ENCODE measurements around the gene CHM. TPM values are rescaled to one million over a fixed set of nuclear protein-coding genes. Genes with fewer than 3 reads are reported as not detected.
"Not testable (repeated sequence)": the region's sequence is repeated elsewhere in the genome, so short reads cannot be mapped to it uniquely, and the experiment has no call there.

Gene CHM
- total and polyA plus RNA-seq, 2 donors (not counting 1 experiment from before 2014, with no cell fraction given), result 13.7 to 25.5 TPM

GRCh38 chrX:85955510-85955909 is 91.8 kb downstream of the CHM start:
- Mint-ChIP-seq H3K27me3 (no peaks in the 10 kb centered on the region), H3K4me3 (no peak overlapping the region), H3K4me1 (no peaks in the 10 kb centered on the region), H3K9me3 (ENCODE audit: insufficient read depth) (no peaks in the 10 kb centered on the region), H3K27ac (no peak overlapping the region)
- WGBS (ENCODE audit: insufficient coverage), result no CpG with 5 or more reads among the region's 3 CpGs
- Histone ChIP-seq H3K4me2 (replicated peaks; ENCODE audit: low read depth, low read length, poor library complexity, severe bottlenecking) (no peak overlapping the region), H3K9ac (ENCODE audit: low read length) (no peak overlapping the region), H3K4me3 (ENCODE audit: control extremely low read depth in 1 of 5, extremely low read depth in 1 of 5, insufficient read depth in 1 of 5, low read depth in 2 of 5, low read length in 4 of 5) (no peak overlapping the region), H3K4me1 (ENCODE audit: control insufficient read depth in 2 of 2, insufficient read depth in 2 of 2, low read length in 2 of 2) (no peaks in the 10 kb centered on the region), H3K27ac (ENCODE audit: low read length in 2 of 2) (no peak overlapping the region), H2AFZ (ENCODE audit: insufficient read depth, low read depth, low read length, poor library complexity, severe bottlenecking) (no peak overlapping the region), H3K9me3 (ENCODE audit: control extremely low read depth in 1 of 3, control insufficient read depth in 2 of 3, insufficient read depth in 1 of 3, low read length in 2 of 3) (peaks cover 0 to 5% (median 0%) of the 10 kb centered on the region in 3 donors), H3K36me3 (replicated peaks in 1 of 2; ENCODE audit: control extremely low read depth in 1 of 2, control insufficient read depth in 1 of 2, extremely low read depth in 1 of 2, insufficient read depth in 2 of 2, low read length in 1 of 2) (peaks cover 0 to 12% of the 10 kb centered on the region in 2 experiments), H3K79me2 (ENCODE audit: control insufficient read depth, insufficient read depth, low read length) (no peaks in the 10 kb centered on the region), H3K27me3 (replicated peaks in 1 of 4; ENCODE audit: control extremely low read depth in 1 of 4, control insufficient read depth in 3 of 4, insufficient read depth in 4 of 4, low read length in 3 of 4) (no peaks in the 10 kb centered on the region), H4K20me1 (ENCODE audit: control insufficient read depth, insufficient read depth, low read length, poor library complexity, severe bottlenecking) (no peaks in the 10 kb centered on the region)
- intact Hi-C loops (cut with micrococcal nuclease), result no loop called here
- ATAC-seq (ENCODE audit: low read depth) (no peak), DNase-seq (no peak)
- ChIA-PET POLR2A (no interaction called here), CTCF (no interaction called here)
- no peak for TF ChIP-seq EZH2 (IDR thresholded peaks at IDR 0.05; ENCODE audit: borderline replicate concordance, insufficient read depth, low read depth, low read length, poor library complexity, severe bottlenecking)
- TF ChIP-seq, protein P1, sequence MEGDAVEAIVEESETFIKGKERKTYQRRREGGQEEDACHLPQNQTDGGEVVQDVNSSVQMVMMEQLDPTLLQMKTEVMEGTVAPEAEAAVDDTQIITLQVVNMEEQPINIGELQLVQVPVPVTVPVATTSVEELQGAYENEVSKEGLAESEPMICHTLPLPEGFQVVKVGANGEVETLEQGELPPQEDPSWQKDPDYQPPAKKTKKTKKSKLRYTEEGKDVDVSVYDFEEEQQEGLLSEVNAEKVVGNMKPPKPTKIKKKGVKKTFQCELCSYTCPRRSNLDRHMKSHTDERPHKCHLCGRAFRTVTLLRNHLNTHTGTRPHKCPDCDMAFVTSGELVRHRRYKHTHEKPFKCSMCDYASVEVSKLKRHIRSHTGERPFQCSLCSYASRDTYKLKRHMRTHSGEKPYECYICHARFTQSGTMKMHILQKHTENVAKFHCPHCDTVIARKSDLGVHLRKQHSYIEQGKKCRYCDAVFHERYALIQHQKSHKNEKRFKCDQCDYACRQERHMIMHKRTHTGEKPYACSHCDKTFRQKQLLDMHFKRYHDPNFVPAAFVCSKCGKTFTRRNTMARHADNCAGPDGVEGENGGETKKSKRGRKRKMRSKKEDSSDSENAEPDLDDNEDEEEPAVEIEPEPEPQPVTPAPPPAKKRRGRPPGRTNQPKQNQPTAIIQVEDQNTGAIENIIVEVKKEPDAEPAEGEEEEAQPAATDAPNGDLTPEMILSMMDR (IDR thresholded peaks at IDR 0.05), result no peak

GRCh38 chrX:85944751-85945150 is 102.6 kb downstream of the CHM start:
- H3K27ac ChIP-seq (ENCODE audit: low read length in 2 of 2); H3K27me3 ChIP-seq (replicated peaks in 1 of 4; ENCODE audit: control extremely low read depth in 1 of 4, control insufficient read depth in 3 of 4, insufficient read depth in 4 of 4, low read length in 3 of 4); DNase-seq; H3K9me3 ChIP-seq (ENCODE audit: control extremely low read depth in 1 of 3, control insufficient read depth in 2 of 3, insufficient read depth in 1 of 3, low read length in 2 of 3); H3K4me3 ChIP-seq (ENCODE audit: control extremely low read depth in 1 of 5, extremely low read depth in 1 of 5, insufficient read depth in 1 of 5, low read depth in 2 of 5, low read length in 4 of 5); H3K79me2 ChIP-seq (ENCODE audit: control insufficient read depth, insufficient read depth, low read length); H3K36me3 ChIP-seq (replicated peaks in 1 of 2; ENCODE audit: control extremely low read depth in 1 of 2, control insufficient read depth in 1 of 2, extremely low read depth in 1 of 2, insufficient read depth in 2 of 2, low read length in 1 of 2); H3K4me3 Mint-ChIP-seq; POLR2A ChIA-PET; H3K9me3 Mint-ChIP-seq (ENCODE audit: insufficient read depth); intact Hi-C loops (cut with micrococcal nuclease); ATAC-seq (ENCODE audit: low read depth); CTCF ChIA-PET; H3K4me1 ChIP-seq (ENCODE audit: control insufficient read depth in 2 of 2, insufficient read depth in 2 of 2, low read length in 2 of 2); H3K9ac ChIP-seq (ENCODE audit: low read length); H4K20me1 ChIP-seq (ENCODE audit: control insufficient read depth, insufficient read depth, low read length, poor library complexity, severe bottlenecking); H3K27ac Mint-ChIP-seq; H3K27me3 Mint-ChIP-seq; H2AFZ ChIP-seq (ENCODE audit: insufficient read depth, low read depth, low read length, poor library complexity, severe bottlenecking); H3K4me2 ChIP-seq (replicated peaks; ENCODE audit: low read depth, low read length, poor library complexity, severe bottlenecking): not testable (repeated sequence)
- peaks cover 10% of the 10 kb centered on the region for H3K4me1 Mint-ChIP-seq
- WGBS (ENCODE audit: insufficient coverage), result no CpG with 5 or more reads among the region's 4 CpGs

All from B cell (primary cell).